ENCODE measurements around the gene PCAT7.

- TF ChIP-seq, protein P1, sequence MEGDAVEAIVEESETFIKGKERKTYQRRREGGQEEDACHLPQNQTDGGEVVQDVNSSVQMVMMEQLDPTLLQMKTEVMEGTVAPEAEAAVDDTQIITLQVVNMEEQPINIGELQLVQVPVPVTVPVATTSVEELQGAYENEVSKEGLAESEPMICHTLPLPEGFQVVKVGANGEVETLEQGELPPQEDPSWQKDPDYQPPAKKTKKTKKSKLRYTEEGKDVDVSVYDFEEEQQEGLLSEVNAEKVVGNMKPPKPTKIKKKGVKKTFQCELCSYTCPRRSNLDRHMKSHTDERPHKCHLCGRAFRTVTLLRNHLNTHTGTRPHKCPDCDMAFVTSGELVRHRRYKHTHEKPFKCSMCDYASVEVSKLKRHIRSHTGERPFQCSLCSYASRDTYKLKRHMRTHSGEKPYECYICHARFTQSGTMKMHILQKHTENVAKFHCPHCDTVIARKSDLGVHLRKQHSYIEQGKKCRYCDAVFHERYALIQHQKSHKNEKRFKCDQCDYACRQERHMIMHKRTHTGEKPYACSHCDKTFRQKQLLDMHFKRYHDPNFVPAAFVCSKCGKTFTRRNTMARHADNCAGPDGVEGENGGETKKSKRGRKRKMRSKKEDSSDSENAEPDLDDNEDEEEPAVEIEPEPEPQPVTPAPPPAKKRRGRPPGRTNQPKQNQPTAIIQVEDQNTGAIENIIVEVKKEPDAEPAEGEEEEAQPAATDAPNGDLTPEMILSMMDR (IDR thresholded peaks at IDR 0.05; ENCODE audit: insufficient read depth, low read depth, low read length), result no peak
- TF ChIP-seq EZH2 (IDR thresholded peaks at IDR 0.05; ENCODE audit: insufficient read depth, low read length), result no peak
These were observed 64.1 kb downstream of the PCAT7 start for GRCh38 chr9:94619026-94619425.

All from astrocyte (in vitro differentiated cells and primary cell).